HG03060 (cell line): ENCODE measurements around the gene ASB18.
"Not testable (repeated sequence)": the region's sequence is repeated elsewhere in the genome, so short reads cannot be mapped to it uniquely, and the experiment has no call there.

Experiments
- ATAC-seq: cut with Tn5 transposase; IDR thresholded peaks from one replicate; pipeline ENCODE4 v1.9.1; 2021; ENCODE audit warnings: low read depth, moderate number of reproducible peaks; ENCODE audit not compliant: unreplicated experiment

ASB18 gene

GRCh38 chr2:236264256-236264655, at the start of gene ASB18:
ASB18 (minus strand) TSS chr2:236264406; CDS start chr2:236264345, 61 bp downstream.
- no peak for ATAC-seq

- no peak for ATAC-seq
Measured at GRCh38 chr2:236311286-236311685, 47.1 kb upstream of the ASB18 start.

GRCh38 chr2:236309669-236310029, 45.4 kb upstream of the ASB18 start:
- ATAC-seq, result no peak

GRCh38 chr2:236308855-236309668, 44.9 kb upstream of the ASB18 start:
- ATAC-seq, result no peak

- ATAC-seq, result no peak
Measured at GRCh38 chr2:236307641-236308040, 43.4 kb upstream of the ASB18 start.

- no peak for ATAC-seq
Measured at GRCh38 chr2:236306825-236307540, 42.8 kb upstream of the ASB18 start.

- ATAC-seq, result no peak
Measured at GRCh38 chr2:236305964-236306605, 41.9 kb upstream of the ASB18 start.

GRCh38 chr2:236305531-236305930, 41.3 kb upstream of the ASB18 start:
- ATAC-seq, result no peak

- no peak for ATAC-seq
Measured at GRCh38 chr2:236303935-236304334, 39.7 kb upstream of the ASB18 start.

- ATAC-seq, result no peak
Measured at GRCh38 chr2:236302555-236302954, 38.3 kb upstream of the ASB18 start.

- no peak for ATAC-seq
Measured at GRCh38 chr2:236298924-236299475, 34.8 kb upstream of the ASB18 start.

- ATAC-seq, result no peak
Measured at GRCh38 chr2:236295481-236295880, 31.3 kb upstream of the ASB18 start.

- no peak for ATAC-seq
Measured at GRCh38 chr2:236294647-236295046, 30.4 kb upstream of the ASB18 start.

GRCh38 chr2:236293241-236293810, 29.1 kb upstream of the ASB18 start:
- ATAC-seq, result no peak

- no peak for ATAC-seq
Measured at GRCh38 chr2:236291911-236292310, 27.7 kb upstream of the ASB18 start.

GRCh38 chr2:236291476-236291875, 27.3 kb upstream of the ASB18 start:
- ATAC-seq, result no peak

- no peak for ATAC-seq
Measured at GRCh38 chr2:236290742-236291425, 26.7 kb upstream of the ASB18 start.

- ATAC-seq, result no peak
Measured at GRCh38 chr2:236289766-236290462, 25.7 kb upstream of the ASB18 start.

GRCh38 chr2:236288373-236288772, 24.2 kb upstream of the ASB18 start:
- not testable (repeated sequence) for ATAC-seq

GRCh38 chr2:236287656-236288055, 23.4 kb upstream of the ASB18 start:
- ATAC-seq, result no peak
